Vagina (tissue), 2 donors: ENCODE data around the gene ELK3. TPM values are rescaled to one million over a fixed set of nuclear protein-coding genes. Genes with fewer than 3 reads are reported as not detected.

Experiments
- DNase-seq, 2 donors: peaks; one replicate each; pipeline ENCODE4 v3.0.0-alpha.2; 2017; ENCODE audit errors: extremely low spot score in 2 of 2
- H3K27ac ChIP-seq: fragments of 200-600 bp; sonication (generic); one replicate; pipeline ENCODE4 v1.5.1; 2019
- H3K27me3 ChIP-seq: fragments of 200-600 bp; sonication (generic); one replicate; pipeline ENCODE4 v1.5.1; 2019
- H3K36me3 ChIP-seq, 2 donors: fragments of 200-600 bp; sonication (generic); one replicate each; pipeline ENCODE4 v1.5.1; 2017 to 2019
- H3K4me1 ChIP-seq: fragments of 200-600 bp; sonication (generic); one replicate; pipeline ENCODE4 v1.5.1; 2019
- H3K4me3 ChIP-seq, 2 donors: fragments of 200-600 bp; sonication (generic); 1 replicate in 1 of 2; 2 replicates in 1 of 2; pipeline ENCODE4 v1.5.1; 2016 to 2019
- H3K9me3 ChIP-seq: fragments of 200-600 bp; sonication (generic); one replicate; pipeline ENCODE4 v1.5.1; 2019
- POLR2A ChIP-seq, 2 donors: fragments of 450-650 bp; IDR thresholded peaks; one replicate each; pipeline ENCODE4 v1.6.1; 2017; ENCODE audit warnings: antibody characterized with exemption in 2 of 2, mild to moderate bottlenecking in 2 of 2, moderate library complexity in 2 of 2
- POLR2AphosphoS5 ChIP-seq, 2 donors: sonication (generic); formaldehyde crosslinking; IDR thresholded peaks; one replicate each; pipeline ENCODE4 v1.9.0; 2017; ENCODE audit warnings: antibody characterized with exemption in 2 of 2, mild to moderate bottlenecking in 2 of 2, low read depth in 1 of 2; ENCODE audit not compliant: insufficient read depth in 1 of 2
- intact Hi-C: fragments of 100-400 bp; cut with DNase I; formaldehyde crosslinking; loops from one replicate; pipeline ENCODE4 v1.15.1; 2023
- total RNA-seq: library from RNA; depleted of rRNA; stranded (reverse); fragments of >200 nt; gene quantifications from one replicate; pipeline ENCODE4 v1.2.3, GENCODE V29; 2016
- TF ChIP-seq, protein P1 (sequence below), 3 experiments: fragments of 450-650 bp in 2 of 3; fragments of 200-600 bp in 1 of 3; sonication (generic) in 1 of 3; IDR thresholded peaks; one replicate each; pipeline ENCODE4 v1.5.1; 2017 to 2019; ENCODE audit warnings: antibody characterized with exemption in 3 of 3, mild to moderate bottlenecking in 2 of 3, moderate library complexity in 2 of 3

The ELK3 gene
- total RNA-seq, 1 donor from 2014 or later: 39.5 TPM

DNA sequence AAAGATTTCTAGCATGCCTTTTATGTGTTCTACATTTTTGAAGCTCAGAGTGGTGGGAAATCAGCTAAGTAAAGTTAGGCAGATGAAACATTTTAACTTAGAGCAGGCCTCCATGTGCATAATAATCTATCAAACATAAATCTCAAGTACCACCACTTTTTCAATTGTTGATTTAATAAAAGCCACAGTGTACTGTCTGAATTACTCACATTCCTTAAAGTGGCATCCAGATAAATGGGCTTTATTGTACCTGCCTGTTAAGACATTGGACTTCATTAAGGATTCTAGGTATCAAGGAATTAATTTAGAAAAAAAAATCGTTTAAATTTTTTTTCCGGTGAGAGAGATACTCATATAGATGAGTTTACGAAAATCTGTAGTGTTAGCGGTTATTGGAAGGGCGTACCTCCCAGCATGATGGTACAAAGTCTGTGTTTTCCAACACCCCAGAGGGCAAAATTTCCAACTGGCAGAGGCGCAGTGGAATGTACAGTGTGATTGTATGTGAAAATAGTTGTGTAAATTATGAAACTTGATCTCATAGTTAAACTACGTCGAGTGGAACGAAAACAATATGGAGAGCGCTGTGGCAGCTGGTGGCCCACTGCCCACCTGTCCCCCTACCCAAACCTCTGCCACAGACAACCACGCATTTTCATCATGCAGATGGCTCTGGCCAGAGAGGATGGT is 25.0 kb downstream of the ELK3 start:
- intact Hi-C loops: no loop called here
- Histone ChIP-seq H3K27me3 (no peaks in the 10 kb centered on the region), H3K27ac (no peak overlapping the region), H3K4me3 (no peak overlapping the region), H3K9me3 (no peaks in the 10 kb centered on the region), H3K4me1 (peaks cover 45% of the 10 kb centered on the region), H3K36me3 (peaks cover 0 to 4% of the 10 kb centered on the region in 2 donors)
- TF ChIP-seq POLR2AphosphoS5 (IDR thresholded peaks at IDR 0.05; ENCODE audit: insufficient read depth in 1 of 2, low read depth in 1 of 2): no peak
- TF ChIP-seq POLR2A (IDR thresholded peaks at IDR 0.05): no peak
- TF ChIP-seq, protein P1, sequence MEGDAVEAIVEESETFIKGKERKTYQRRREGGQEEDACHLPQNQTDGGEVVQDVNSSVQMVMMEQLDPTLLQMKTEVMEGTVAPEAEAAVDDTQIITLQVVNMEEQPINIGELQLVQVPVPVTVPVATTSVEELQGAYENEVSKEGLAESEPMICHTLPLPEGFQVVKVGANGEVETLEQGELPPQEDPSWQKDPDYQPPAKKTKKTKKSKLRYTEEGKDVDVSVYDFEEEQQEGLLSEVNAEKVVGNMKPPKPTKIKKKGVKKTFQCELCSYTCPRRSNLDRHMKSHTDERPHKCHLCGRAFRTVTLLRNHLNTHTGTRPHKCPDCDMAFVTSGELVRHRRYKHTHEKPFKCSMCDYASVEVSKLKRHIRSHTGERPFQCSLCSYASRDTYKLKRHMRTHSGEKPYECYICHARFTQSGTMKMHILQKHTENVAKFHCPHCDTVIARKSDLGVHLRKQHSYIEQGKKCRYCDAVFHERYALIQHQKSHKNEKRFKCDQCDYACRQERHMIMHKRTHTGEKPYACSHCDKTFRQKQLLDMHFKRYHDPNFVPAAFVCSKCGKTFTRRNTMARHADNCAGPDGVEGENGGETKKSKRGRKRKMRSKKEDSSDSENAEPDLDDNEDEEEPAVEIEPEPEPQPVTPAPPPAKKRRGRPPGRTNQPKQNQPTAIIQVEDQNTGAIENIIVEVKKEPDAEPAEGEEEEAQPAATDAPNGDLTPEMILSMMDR (IDR thresholded peaks at IDR 0.05): no peak
- DNase-seq: no peak

DNA sequence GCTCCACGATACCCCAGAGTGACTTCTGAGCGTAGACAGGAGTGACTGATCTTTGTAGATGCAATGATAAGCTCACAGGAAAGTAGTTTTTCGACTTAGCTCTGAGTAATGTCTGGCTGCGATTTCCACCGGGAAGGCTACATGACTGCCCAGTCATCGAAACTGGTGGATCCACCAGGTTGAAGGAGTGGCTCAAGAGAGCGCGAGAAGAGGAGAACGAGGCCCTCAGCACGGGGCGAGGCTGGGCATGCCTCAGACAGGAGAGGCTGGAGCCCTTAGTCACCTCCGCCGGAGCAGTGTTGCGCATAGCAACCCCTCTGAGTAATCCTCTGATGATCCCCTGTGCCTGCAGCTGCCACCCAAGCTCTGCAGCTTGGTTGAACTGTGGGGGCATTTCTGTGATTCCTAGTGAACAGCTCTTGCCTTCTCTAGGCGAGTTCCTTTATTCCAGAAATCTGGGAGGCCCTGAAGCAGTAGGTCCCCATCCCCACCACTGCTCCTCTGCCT is 25.6 kb downstream of the ELK3 start:
- intact Hi-C loops: no loop called here
- H3K36me3 ChIP-seq: peaks cover 0 to 9% of the 10 kb centered on the region in 2 donors
- no peaks in the 10 kb centered on the region for H3K27me3 ChIP-seq
- H3K27ac ChIP-seq: no peak overlapping the region
- no peak overlapping the region for H3K4me3 ChIP-seq
- peaks cover 45% of the 10 kb centered on the region for H3K4me1 ChIP-seq
- no peaks in the 10 kb centered on the region for H3K9me3 ChIP-seq
- no peak for DNase-seq
- TF ChIP-seq POLR2AphosphoS5 (IDR thresholded peaks at IDR 0.05; ENCODE audit: insufficient read depth in 1 of 2, low read depth in 1 of 2): peak; percentile 39 to 54
- TF ChIP-seq, protein P1 (IDR thresholded peaks at IDR 0.05): no peak

DNA sequence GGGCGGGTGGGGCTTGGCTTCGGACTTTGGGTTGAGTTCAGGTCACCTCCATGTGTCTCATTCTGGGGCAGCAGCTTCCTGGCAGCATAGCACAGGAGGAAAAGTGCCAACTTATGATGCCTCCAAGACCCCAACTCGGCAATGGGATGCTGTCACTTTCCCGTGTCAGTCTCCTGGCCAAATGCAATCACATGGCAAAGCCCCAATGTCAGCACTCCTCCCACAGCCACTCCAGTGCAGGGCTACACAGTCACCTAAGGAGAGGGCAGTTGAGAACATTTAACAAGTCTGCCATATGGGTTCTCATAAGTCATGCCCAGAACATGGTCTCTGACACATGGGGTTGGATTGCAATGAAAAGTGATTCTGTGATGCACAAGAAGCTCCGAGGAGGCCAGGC is 26.7 kb downstream of the ELK3 start:
- DNase-seq: no peak
- Histone ChIP-seq H3K27ac (no peak overlapping the region), H3K36me3 (peaks cover 0 to 13% of the 10 kb centered on the region in 2 donors), H3K9me3 (no peaks in the 10 kb centered on the region), H3K4me1 (peaks cover 43% of the 10 kb centered on the region), H3K27me3 (no peaks in the 10 kb centered on the region), H3K4me3 (no peak overlapping the region)
- TF ChIP-seq, protein P1 (IDR thresholded peaks at IDR 0.05): no peak
- TF ChIP-seq POLR2AphosphoS5 (IDR thresholded peaks at IDR 0.05; ENCODE audit: insufficient read depth in 1 of 2, low read depth in 1 of 2) (no peak), POLR2A (IDR thresholded peaks at IDR 0.05) (no peak)
- intact Hi-C loops: no loop called here

DNA sequence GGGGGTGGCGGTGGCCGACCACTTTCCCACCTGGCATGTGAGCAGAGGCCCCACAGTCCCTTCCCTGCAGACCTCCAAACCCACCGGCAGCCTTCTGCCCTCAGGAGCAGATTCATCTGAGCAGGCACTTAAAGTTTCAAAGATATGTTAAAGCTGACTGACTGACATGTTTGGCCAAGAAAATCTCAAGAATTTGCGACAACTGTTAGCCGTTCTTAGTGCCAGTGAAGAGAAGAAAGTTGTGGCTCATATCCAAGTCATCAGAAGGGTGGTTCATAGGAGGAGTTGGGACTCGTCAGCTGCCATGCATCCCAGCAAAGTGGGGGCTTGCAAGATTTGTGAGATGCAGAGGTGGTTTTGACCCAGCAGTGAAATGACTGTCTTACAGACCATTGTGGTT is 27.2 kb downstream of the ELK3 start:
- TF ChIP-seq POLR2A (IDR thresholded peaks at IDR 0.05) (no peak), POLR2AphosphoS5 (IDR thresholded peaks at IDR 0.05; ENCODE audit: insufficient read depth in 1 of 2, low read depth in 1 of 2) (no peak)
- TF ChIP-seq, protein P1 (IDR thresholded peaks at IDR 0.05): no peak
- H3K36me3 ChIP-seq: peaks cover 0 to 13% of the 10 kb centered on the region in 2 donors
- H3K4me3 ChIP-seq: no peak overlapping the region
- no peak for DNase-seq
- intact Hi-C loops: no loop called here
- H3K4me1 ChIP-seq: peaks cover 40% of the 10 kb centered on the region
- no peaks in the 10 kb centered on the region for H3K27me3 ChIP-seq
- H3K9me3 ChIP-seq: no peaks in the 10 kb centered on the region
- no peak overlapping the region for H3K27ac ChIP-seq
